SK-N-SH (cell line): ENCODE results near the gene ROBO3. TPM values are rescaled to one million over a fixed set of nuclear protein-coding genes. Genes with fewer than 3 reads are reported as not detected.
A peak's percentile ranks its signal among the peaks of the same experiment; 100 is the strongest.

Experiments
- CTCF ChIA-PET: fragments of 300-600, 350-600 bp; formaldehyde crosslinking; extraction: SDS; loops from one replicate; lab custom pipeline; 2021; lab: Yijun Ruan, JAX
- POLR2A ChIA-PET: fragments of 350-600 bp; sonication (Branson Sonifier 250); formaldehyde crosslinking; extraction: SDS; loops from one replicate; lab custom pipeline; 2020; ENCODE audit warnings: antibody characterized with exemption, inconsistent platforms; lab: Yijun Ruan, JAX
- DNase-seq: peaks from one replicate; pipeline ENCODE4 v3.0.0; 2012
- H2AFZ ChIP-seq: fragments of 200-600 bp; sonication (generic); 2 replicates; pipeline ENCODE4 v1.8.1; 2016; ENCODE audit warnings: antibody characterized with exemption, mild to moderate bottlenecking, low read depth
- H3F3A ChIP-seq: fragments of 200-600 bp; sonication (generic); replicated peaks from 2 replicates; pipeline ENCODE3; 2016; ENCODE audit warnings: antibody characterized with exemption, mild to moderate bottlenecking; ENCODE audit not compliant: insufficient read depth
- H3K27ac ChIP-seq, 2 experiments: fragments of 200-500 bp in 1 of 2; fragments of 200-600 bp in 1 of 2; sonication (Bioruptor generic) in 1 of 2; sonication (generic), shearing (Covaris generic) in 1 of 2; 2 replicates each; pipeline versions ENCODE4 v1.5.1 to v1.6.1; 2014 to 2016; ENCODE audit warnings: low read depth in 2 of 2, inconsistent platforms in 1 of 2, low read length in 1 of 2, mild to moderate bottlenecking in 1 of 2, mixed read lengths in 1 of 2
- H3K27me3 ChIP-seq: fragments of 200-600 bp; sonication (generic), shearing (Covaris generic); 2 replicates; pipeline ENCODE4 v1.6.1; 2016; ENCODE audit warnings: mixed run types; ENCODE audit not compliant: insufficient read depth
- H3K36me3 ChIP-seq, 2 experiments: fragments of 200-500 bp in 1 of 2; fragments of 200-600 bp in 1 of 2; sonication (Bioruptor generic) in 1 of 2; sonication (generic) in 1 of 2; replicated peaks in 1 of 2; 2 replicates each; pipeline versions ENCODE3 to v1.5.1; 2014 to 2016; ENCODE audit warnings: low read length in 1 of 2, mild to moderate bottlenecking in 1 of 2; ENCODE audit not compliant: insufficient read depth in 2 of 2, control insufficient read depth in 1 of 2
- H3K4me1 ChIP-seq, 2 experiments: fragments of 200-500 bp in 1 of 2; fragments of 200-600 bp in 1 of 2; sonication (Bioruptor generic) in 1 of 2; sonication (generic), shearing (Covaris generic) in 1 of 2; 2 replicates each; pipeline versions ENCODE4 v1.5.1 to v1.6.1; 2014 to 2016; ENCODE audit warnings: low read depth in 1 of 2, low read length in 1 of 2, mixed run types in 1 of 2; ENCODE audit not compliant: insufficient read depth in 2 of 2, control insufficient read depth in 1 of 2
- H3K4me2 ChIP-seq: fragments of 200-600 bp; sonication (generic), shearing (Covaris generic); 2 replicates; pipeline ENCODE4 v1.6.1; 2017; ENCODE audit warnings: mixed run types
- H3K4me3 ChIP-seq, 2 experiments: fragments of 200-500 bp in 1 of 2; fragments of 200-600 bp in 1 of 2; sonication (Bioruptor generic) in 1 of 2; sonication (generic), shearing (Covaris generic) in 1 of 2; 2 replicates each; pipeline versions ENCODE4 v1.5.1 to v1.8.1; 2014 to 2016; ENCODE audit warnings: low read depth in 2 of 2, inconsistent platforms in 1 of 2, low read length in 1 of 2, mild to moderate bottlenecking in 1 of 2, mixed read lengths in 1 of 2, moderate library complexity in 1 of 2
- H3K79me2 ChIP-seq: fragments of 200-600 bp; sonication (generic); 2 replicates; pipeline ENCODE4 v1.8.1; 2017; ENCODE audit warnings: mild to moderate bottlenecking; ENCODE audit not compliant: insufficient read depth
- H3K9ac ChIP-seq: fragments of 200-600 bp; sonication (generic); 2 replicates; pipeline ENCODE4 v1.6.1; 2017; ENCODE audit warnings: mixed run types
- H3K9me2 ChIP-seq: fragments of 200-600 bp; sonication (generic); 2 replicates; pipeline ENCODE4 v1.6.1; 2017; ENCODE audit warnings: mixed run types
- H3K9me3 ChIP-seq: fragments of 200-600 bp; sonication (generic); 2 replicates; pipeline ENCODE4 v1.6.1; 2017; ENCODE audit warnings: mixed run types, mild to moderate bottlenecking, moderate library complexity
- H4K20me1 ChIP-seq: fragments of 200-600 bp; sonication (generic); 2 replicates; pipeline ENCODE4 v1.6.1; 2017; ENCODE audit warnings: mild to moderate bottlenecking, mixed run types; ENCODE audit not compliant: insufficient read depth
- CHD2 ChIP-seq: fragments of 150-350 bp; IDR thresholded peaks from 2 replicates; pipeline ENCODE4 v1.6.1; 2018; ENCODE audit warnings: low read length; ENCODE audit not compliant: partially characterized antibody
- CTCF ChIP-seq: fragments of 200-600 bp; sonication (generic); IDR thresholded peaks from 2 replicates; pipeline ENCODE4 v1.6.1; 2017; ENCODE audit warnings: antibody characterized with exemption, mild to moderate bottlenecking, moderate library complexity
- ELF1 ChIP-seq: IDR thresholded peaks from 2 replicates; pipeline ENCODE4 v1.4.0; 2012
- EP300 ChIP-seq, 2 experiments: IDR thresholded peaks; 2 replicates each; pipeline versions ENCODE4 v1.4.0 to v1.6.1; 2012; ENCODE audit warnings: borderline replicate concordance in 1 of 2, low read depth in 1 of 2, low read length in 1 of 2
- FOSL2 ChIP-seq: IDR thresholded peaks from 2 replicates; pipeline ENCODE4 v1.4.0; 2012; ENCODE audit warnings: low read depth, mild to moderate bottlenecking, moderate library complexity, borderline replicate concordance
- FOXM1 ChIP-seq: IDR thresholded peaks from 2 replicates; pipeline ENCODE4 v1.4.0; 2012; ENCODE audit warnings: low read depth, mild to moderate bottlenecking
- GABPA ChIP-seq: IDR thresholded peaks from 2 replicates; pipeline ENCODE4 v1.4.0; 2012; ENCODE audit warnings: low read depth, mild to moderate bottlenecking
- GATA2 ChIP-seq: sonication (generic); formaldehyde crosslinking; IDR thresholded peaks from 2 replicates; pipeline ENCODE4 v1.5.0; 2020; ENCODE audit warnings: mild to moderate bottlenecking, missing genetic modification reagents
- JUND ChIP-seq: IDR thresholded peaks from 2 replicates; pipeline ENCODE4 v1.4.0; 2012
- MEF2A ChIP-seq: IDR thresholded peaks from 2 replicates; pipeline ENCODE4 v1.4.0; 2012; ENCODE audit warnings: low read depth, borderline replicate concordance
- NRF1 ChIP-seq: IDR thresholded peaks from 2 replicates; pipeline ENCODE4 v1.6.1; 2012; ENCODE audit warnings: low read depth, mild to moderate bottlenecking, low read length
- RAD21 ChIP-seq: IDR thresholded peaks from 2 replicates; pipeline ENCODE4 v1.6.1; 2012; ENCODE audit warnings: mild to moderate bottlenecking, low read length
- RFX5 ChIP-seq: IDR thresholded peaks from 2 replicates; pipeline ENCODE4 v1.6.1; 2012; ENCODE audit warnings: mild to moderate bottlenecking, improper control_type of control experiment, low read length
- SIN3A ChIP-seq: IDR thresholded peaks from 2 replicates; pipeline ENCODE4 v1.6.1; 2012; ENCODE audit warnings: low read depth, mild to moderate bottlenecking, low read length, moderate library complexity, borderline replicate concordance
- SMC3 ChIP-seq: IDR thresholded peaks from 2 replicates; pipeline ENCODE4 v1.6.1; 2012; ENCODE audit warnings: low read depth, low read length, improper control_type of control experiment
- TAF1 ChIP-seq: IDR thresholded peaks from 2 replicates; pipeline ENCODE4 v1.6.1; 2012; ENCODE audit warnings: low read depth, mild to moderate bottlenecking, low read length, moderate library complexity, borderline replicate concordance
- TCF12 ChIP-seq: IDR thresholded peaks from 2 replicates; pipeline ENCODE4 v1.4.0; 2012
- TEAD4 ChIP-seq: IDR thresholded peaks from 2 replicates; pipeline ENCODE4 v1.4.0; 2012; ENCODE audit warnings: mild to moderate bottlenecking, borderline replicate concordance; ENCODE audit not compliant: insufficient read depth
- WGBS: methylation state at CpG from one replicate; pipeline ENCODE4 v1.1.6; 2017; ENCODE audit warnings: low lambda C conversion rate; 5-methylcytosine and 5-hydroxymethylcytosine counted together
- polyA plus RNA-seq, 3 experiments: library from polyadenylated mRNA; depleted of rRNA; stranded (reverse); fragments of >200 nt; gene quantifications; 2 replicates each; pipeline ENCODE4 v1.2.3, GENCODE V29; 2012
- TF ChIP-seq, protein P1 (sequence below): IDR thresholded peaks from 2 replicates; pipeline ENCODE4; 2012

ROBO3 gene, protein sequence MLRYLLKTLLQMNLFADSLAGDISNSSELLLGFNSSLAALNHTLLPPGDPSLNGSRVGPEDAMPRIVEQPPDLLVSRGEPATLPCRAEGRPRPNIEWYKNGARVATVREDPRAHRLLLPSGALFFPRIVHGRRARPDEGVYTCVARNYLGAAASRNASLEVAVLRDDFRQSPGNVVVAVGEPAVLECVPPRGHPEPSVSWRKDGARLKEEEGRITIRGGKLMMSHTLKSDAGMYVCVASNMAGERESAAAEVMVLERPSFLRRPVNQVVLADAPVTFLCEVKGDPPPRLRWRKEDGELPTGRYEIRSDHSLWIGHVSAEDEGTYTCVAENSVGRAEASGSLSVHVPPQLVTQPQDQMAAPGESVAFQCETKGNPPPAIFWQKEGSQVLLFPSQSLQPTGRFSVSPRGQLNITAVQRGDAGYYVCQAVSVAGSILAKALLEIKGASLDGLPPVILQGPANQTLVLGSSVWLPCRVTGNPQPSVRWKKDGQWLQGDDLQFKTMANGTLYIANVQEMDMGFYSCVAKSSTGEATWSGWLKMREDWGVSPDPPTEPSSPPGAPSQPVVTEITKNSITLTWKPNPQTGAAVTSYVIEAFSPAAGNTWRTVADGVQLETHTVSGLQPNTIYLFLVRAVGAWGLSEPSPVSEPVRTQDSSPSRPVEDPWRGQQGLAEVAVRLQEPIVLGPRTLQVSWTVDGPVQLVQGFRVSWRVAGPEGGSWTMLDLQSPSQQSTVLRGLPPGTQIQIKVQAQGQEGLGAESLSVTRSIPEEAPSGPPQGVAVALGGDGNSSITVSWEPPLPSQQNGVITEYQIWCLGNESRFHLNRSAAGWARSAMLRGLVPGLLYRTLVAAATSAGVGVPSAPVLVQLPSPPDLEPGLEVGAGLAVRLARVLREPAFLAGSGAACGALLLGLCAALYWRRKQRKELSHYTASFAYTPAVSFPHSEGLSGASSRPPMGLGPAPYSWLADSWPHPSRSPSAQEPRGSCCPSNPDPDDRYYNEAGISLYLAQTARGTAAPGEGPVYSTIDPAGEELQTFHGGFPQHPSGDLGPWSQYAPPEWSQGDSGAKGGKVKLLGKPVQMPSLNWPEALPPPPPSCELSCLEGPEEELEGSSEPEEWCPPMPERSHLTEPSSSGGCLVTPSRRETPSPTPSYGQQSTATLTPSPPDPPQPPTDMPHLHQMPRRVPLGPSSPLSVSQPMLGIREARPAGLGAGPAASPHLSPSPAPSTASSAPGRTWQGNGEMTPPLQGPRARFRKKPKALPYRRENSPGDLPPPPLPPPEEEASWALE (N-terminal part only)
- 59.8 and 61.2 TPM in 2 replicates for polyA plus RNA-seq (2012; rRNA removed)
- 14.5 and 21.9 TPM in 2 replicates for polyA plus RNA-seq (2012; cell fraction: cytosol; rRNA removed)
- polyA plus RNA-seq (2012; cell fraction: nucleus; rRNA removed) = 309 and 336 TPM in 2 replicates

- Histone ChIP-seq H3K4me1 (peaks cover 4 to 32% of the 10 kb centered on the region in 2 experiments; a peak in 1 of 4 replicates), H3K4me3 (peak within 1 kb of the TSS; percentile 43 to 64), H3K4me2 (peak within 1 kb of the TSS; percentile 92), H3K9me3 (no peaks in the 10 kb centered on the region), H3K27me3 (peaks cover 86% of the 10 kb centered on the region), H3F3A (no peaks in the 10 kb centered on the region), H3K79me2 (no peaks in the 10 kb centered on the region), H3K36me3 (no peaks in the 10 kb centered on the region), H4K20me1 (no peaks in the 10 kb centered on the region), H2AFZ (peak within 1 kb of the TSS; percentile 78; the same call in 1 of the 2 replicates), H3K27ac (no peak within 1 kb of the TSS), H3K9me2 (no peaks in the 10 kb centered on the region), H3K9ac (no peak within 1 kb of the TSS)
- WGBS = 4% methylated on average over 33 of the region's 53 CpGs
- TF ChIP-seq CHD2 = no peak
- TF ChIP-seq MEF2A = no peak
- no peak for TF ChIP-seq TAF1
- no peak for TF ChIP-seq TEAD4
- no peak for TF ChIP-seq SMC3
- no peak for TF ChIP-seq ELF1
- TF ChIP-seq FOXM1 = no peak
- TF ChIP-seq GATA2 (CRISPR knock-in tag) = no peak
- no peak for TF ChIP-seq EP300 (IDR thresholded peaks at IDR 0.05; ENCODE audit: borderline replicate concordance in 1 of 2, low read depth in 1 of 2, low read length in 1 of 2)
- TF ChIP-seq TCF12 = no peak
- no peak for TF ChIP-seq JUND
- ChIA-PET POLR2A (interaction anchor here (0.6 to 1.1 kb wide), 2 partner anchors 192 to 229 kb away, joined by 3 to 4 read pairs; partner anchors contain the start of genes SIAE and SPA17), CTCF (interaction anchor here (0.8 to 7.4 kb wide), 41 partner anchors 9 to 464 kb away, joined by 3 to 220 read pairs (median 5); partner anchors contain the start of genes ESAM, MSANTD2, ROBO4 and SIAE)
- peak; percentile 62 for DNase-seq
Observed at GRCh38 chr11:124865181-124865901, at the start of gene ROBO3. TSS of gene ROBO3 (plus strand) at chr11:124865432. CDS start at chr11:124865578, 146 bp downstream.

DNA sequence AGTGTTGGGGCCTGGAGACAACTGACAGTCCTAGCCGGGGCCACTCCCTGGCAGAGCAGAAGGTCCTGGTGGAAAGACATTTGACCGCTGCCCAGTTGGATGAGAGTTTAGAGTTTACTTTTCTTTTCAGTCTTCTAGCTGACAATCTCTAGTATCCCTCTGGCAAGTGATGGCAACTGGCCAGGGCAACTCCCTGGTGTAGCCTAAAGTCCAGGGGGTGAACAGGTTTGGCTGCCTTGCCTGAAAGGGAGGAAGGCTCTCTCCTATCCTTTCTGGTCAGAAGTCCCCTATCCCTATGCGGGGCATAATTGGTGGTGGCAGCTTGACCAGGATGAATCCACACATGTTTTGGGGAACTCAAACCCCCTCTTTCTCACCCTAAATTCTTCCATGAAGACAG, 48.2 kb upstream of the ROBO3 start:
- Histone ChIP-seq H3F3A (peaks cover 15% of the 10 kb centered on the region), H2AFZ (no peak overlapping the region), H3K79me2 (no peaks in the 10 kb centered on the region), H3K27me3 (no peaks in the 10 kb centered on the region; the same call in 1 of the 2 replicates), H3K27ac (no peak overlapping the region), H4K20me1 (no peaks in the 10 kb centered on the region), H3K4me1 (no peaks in the 10 kb centered on the region), H3K9ac (no peak overlapping the region), H3K36me3 (no peaks in the 10 kb centered on the region), H3K4me2 (no peak overlapping the region), H3K9me2 (no peaks in the 10 kb centered on the region), H3K9me3 (no peaks in the 10 kb centered on the region), H3K4me3 (no peak overlapping the region)
- 87% methylated on average over 3 of the region's 3 CpGs for WGBS
- ChIA-PET POLR2A (no interaction called here), CTCF (interaction anchor here (1.5 kb wide), 1 partner anchor 49 kb away, joined by 3 read pairs; no protein-coding TSS in a partner anchor)
- no peak for DNase-seq
- TF ChIP-seq RAD21 (no peak), FOSL2 (no peak), GATA2 (CRISPR knock-in tag) (no peak), CTCF (no peak), RFX5 (no peak), CHD2 (no peak), EP300 (IDR thresholded peaks at IDR 0.05; ENCODE audit: borderline replicate concordance in 1 of 2, low read depth in 1 of 2, low read length in 1 of 2) (no peak), MEF2A (no peak), ELF1 (no peak), NRF1 (no peak), SIN3A (no peak), GABPA (no peak), FOXM1 (no peak)
- TF ChIP-seq, protein P1, sequence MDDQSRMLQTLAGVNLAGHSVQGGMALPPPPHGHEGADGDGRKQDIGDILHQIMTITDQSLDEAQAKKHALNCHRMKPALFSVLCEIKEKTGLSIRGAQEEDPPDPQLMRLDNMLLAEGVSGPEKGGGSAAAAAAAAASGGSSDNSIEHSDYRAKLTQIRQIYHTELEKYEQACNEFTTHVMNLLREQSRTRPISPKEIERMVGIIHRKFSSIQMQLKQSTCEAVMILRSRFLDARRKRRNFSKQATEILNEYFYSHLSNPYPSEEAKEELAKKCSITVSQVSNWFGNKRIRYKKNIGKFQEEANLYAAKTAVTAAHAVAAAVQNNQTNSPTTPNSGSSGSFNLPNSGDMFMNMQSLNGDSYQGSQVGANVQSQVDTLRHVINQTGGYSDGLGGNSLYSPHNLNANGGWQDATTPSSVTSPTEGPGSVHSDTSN = no peak
